GM12872 (cell line): ENCODE measurements around the gene DDT.

ENCODE experiments used
- TF ChIP-seq, protein P1 (sequence below): IDR thresholded peaks from 3 replicates; pipeline ENCODE4 v1.5.1; 2011; ENCODE audit warnings: low read depth, mild to moderate bottlenecking, low read length, moderate library complexity; ENCODE audit not compliant: insufficient read depth

Gene DDT

DNA sequence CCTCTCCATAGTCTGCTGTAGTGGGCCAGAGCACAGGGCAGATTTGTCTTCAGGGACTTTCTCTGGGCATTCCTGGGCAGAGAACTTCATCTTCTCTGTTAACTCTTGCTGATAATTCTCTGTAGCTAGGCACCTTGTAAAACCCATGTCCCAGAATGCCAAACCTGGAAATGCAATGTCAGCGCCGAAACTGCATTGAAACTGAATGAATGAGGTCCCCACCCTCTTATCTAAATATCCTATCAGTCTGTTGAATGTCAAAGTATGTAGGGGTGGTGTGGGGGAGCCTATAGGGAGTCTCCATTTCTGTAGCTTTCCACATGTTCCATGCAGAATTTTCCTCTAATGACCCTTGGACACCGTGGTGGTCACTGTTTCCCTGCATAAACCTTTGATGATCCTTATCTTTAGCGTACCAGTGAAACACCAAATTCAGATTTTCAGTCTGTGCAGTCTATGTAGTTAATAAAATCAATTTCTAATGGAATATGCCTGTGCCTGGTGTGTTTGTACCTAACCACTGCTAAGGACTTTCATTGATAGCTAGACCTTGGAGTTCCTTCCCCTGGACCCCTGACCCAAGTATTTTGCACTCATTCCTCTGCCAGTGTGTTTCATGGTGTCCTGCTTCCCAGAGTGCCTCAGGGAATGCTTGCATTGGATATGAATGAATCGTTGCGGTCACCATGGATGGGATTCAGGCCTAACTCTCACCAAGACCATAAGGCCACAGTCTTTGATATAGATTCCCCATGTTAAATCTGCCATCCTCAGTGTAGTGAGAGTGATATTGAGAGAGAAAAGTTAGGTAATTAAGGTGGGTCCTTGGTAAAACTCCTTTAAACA is 34.4 kb upstream of the DDT start:
- TF ChIP-seq, protein P1, sequence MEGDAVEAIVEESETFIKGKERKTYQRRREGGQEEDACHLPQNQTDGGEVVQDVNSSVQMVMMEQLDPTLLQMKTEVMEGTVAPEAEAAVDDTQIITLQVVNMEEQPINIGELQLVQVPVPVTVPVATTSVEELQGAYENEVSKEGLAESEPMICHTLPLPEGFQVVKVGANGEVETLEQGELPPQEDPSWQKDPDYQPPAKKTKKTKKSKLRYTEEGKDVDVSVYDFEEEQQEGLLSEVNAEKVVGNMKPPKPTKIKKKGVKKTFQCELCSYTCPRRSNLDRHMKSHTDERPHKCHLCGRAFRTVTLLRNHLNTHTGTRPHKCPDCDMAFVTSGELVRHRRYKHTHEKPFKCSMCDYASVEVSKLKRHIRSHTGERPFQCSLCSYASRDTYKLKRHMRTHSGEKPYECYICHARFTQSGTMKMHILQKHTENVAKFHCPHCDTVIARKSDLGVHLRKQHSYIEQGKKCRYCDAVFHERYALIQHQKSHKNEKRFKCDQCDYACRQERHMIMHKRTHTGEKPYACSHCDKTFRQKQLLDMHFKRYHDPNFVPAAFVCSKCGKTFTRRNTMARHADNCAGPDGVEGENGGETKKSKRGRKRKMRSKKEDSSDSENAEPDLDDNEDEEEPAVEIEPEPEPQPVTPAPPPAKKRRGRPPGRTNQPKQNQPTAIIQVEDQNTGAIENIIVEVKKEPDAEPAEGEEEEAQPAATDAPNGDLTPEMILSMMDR, result no peak

DNA sequence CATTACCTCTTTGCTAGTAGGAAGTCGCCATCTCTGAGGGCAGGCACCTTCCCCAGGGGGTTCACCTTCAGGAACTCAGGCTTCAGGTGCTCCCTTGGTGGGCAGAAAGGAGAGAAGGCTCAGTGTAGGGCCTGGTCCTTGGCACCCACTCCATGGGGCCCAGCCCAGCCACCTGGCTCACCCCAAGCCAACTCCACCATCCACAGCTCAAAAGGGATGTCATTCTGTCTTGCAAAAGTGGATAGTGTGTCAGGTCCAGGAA is 33.7 kb upstream of the DDT start:
- TF ChIP-seq, protein P1, result no peak

DNA sequence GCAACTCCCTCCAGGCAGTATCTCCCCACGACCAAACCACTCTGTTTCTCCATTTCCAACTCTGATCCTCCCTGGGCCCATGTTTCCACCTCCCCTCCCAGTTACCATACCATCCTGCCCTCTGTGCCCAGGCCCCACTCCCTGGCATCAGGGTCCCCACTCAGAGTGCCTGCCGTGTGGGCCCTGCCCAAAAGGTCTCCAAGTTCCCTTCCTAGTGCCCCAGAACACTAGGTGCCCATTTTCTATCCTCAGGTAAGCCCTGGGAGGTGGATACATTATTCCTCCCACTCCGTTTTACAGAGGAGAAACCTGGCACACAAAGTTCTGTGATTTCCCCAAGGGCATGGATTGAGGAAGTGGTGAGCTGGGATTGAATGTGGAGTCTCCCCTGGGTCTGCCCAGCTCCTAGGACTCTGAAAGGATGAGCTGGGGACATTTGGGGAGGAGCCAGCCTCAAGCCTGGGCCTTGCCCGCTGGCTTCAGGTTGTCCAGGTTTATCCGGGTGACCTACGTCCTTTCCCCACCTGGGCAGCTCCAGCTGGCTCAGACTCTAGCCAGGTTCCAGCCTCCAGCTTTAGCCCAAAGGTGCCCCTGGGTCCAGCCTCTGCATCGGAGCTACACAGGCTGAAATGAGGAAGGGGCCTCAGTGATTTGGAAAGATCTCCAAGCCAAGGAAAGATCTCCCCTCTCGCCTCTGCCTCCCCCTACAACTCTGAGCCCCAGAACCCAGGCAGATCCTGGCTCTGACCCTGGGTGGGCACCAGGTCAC is 33.2 kb upstream of the DDT start:
- TF ChIP-seq, protein P1, result no peak

DNA sequence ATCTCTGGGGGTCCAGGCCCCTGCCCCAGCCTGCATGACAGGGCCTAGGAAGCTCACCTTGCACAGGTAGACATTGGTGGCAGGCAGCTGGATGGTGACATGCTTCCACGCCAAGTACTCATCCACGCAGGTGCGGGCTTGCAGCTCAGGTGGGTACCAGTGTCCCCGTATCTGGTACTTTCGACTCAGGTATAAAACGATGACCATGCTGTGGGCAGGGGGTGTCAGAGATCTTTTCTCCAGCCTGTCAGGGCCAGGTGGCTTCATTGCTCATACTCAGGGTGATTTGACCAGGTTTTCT is 32.6 kb upstream of the DDT start:
- TF ChIP-seq, protein P1, result no peak

DNA sequence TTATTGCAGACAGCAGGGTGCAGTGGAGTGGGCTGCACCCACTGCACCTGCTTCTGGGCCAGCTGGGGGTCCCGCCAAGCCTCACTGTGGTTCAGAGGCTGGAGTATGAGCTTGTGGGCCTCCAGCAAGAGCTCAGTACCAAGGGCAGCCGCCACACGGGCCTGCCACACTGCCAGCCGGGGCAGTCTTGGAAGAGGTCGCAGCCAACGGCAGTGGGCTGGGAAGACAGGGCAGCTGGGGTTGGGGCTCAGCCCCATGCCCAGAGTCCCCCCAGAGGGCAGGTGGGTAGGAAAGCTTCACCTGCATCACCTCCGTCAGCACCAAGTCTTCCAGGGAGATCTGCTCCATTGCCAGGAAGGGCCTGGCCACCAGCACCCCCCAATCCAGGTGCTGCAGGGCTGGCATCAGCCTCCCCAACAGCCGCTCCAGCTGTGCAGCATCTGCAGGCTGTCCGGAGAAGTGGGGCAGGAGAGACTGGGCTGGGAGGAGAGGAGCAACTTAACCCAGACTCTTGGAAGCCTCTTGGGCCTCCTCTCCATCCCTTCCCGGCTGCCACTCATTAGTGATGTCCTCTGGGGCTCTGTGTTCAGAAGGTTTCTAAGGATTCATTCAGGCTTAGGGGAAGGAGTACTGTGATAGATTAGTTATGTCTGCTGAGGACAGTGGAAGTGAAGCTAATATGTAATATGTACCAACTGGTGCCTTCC is 32.1 kb upstream of the DDT start:
- TF ChIP-seq, protein P1, result no peak

DNA sequence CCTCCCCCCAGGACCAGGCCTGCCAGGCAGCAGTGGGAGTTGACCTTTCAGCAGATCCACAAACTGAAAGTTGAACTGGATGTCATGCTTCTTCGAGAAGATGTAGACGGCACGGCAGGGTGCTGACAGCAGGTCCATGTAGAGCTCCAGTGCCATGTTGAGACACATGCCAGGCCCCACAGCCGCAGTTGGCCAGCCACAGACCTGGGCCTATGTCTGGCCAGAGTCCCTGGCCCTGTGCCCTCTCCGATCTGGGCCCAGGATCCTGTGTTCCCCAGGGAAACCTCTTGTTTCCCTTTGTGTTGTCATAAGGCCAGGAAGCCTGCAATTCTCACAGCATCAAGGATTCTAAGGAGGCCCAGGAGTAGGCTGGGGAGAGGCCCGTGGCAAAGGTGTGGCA is 31.0 kb upstream of the DDT start, which contains the start of gene GSTT4:
GSTT4 (minus strand) TSS at position 253 of the 400 bp plus-strand sequence; CDS start at position 156, 97 bp downstream.
- TF ChIP-seq, protein P1, result no peak

DNA sequence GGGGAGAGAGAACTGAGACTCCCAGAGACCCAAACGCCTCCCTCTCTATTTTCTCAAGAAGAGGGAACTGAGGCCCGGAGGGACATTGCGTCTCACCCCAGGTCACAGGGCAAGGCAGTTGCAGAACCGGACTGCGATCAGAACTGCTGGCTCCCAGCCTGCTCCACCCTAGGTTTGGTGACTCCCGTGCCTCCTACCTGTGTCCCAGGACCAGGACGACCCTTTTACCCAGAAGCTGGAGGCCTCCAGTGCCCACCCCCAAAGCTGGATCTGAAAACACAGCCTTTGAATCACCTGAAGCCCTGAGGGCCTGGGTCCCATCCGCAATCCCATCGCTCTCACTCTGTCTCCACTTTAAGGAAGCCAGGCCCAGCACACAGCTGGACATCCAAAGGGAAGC is 29.6 kb upstream of the DDT start:
- TF ChIP-seq, protein P1, result no peak
